HG03442 (cell line): ENCODE measurements around the gene AP1G2.
A peak's percentile ranks its signal among the peaks of the same experiment; 100 is the strongest.
"Not testable (repeated sequence)": the region's sequence is repeated elsewhere in the genome, so short reads cannot be mapped to it uniquely, and the experiment has no call there.

ENCODE experiments used
- ATAC-seq: cut with Tn5 transposase; IDR thresholded peaks from one replicate; pipeline ENCODE4 v1.9.1; 2021; ENCODE audit warnings: mild to moderate bottlenecking, moderate library complexity; ENCODE audit not compliant: unreplicated experiment

AP1G2 gene

DNA sequence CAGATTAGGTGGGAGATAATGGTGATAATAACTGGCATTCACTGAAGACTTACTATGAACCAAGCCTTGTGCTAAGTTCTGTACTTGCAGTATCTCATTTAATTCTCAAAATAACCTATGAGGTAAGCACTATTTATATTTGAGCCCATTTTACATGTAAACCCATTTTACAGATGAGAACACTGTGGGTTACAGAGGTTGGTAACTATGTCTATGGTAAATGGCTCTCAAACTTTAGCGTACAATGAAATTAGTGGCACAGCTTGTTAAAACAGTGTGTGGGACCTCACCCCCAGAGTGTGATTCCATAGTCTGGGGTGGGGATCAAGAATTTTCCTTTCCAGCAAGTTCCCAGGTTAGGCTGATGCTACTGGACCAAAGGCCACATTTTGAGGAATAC is 33.2 kb upstream of the AP1G2 start:
- ATAC-seq = no peak

DNA sequence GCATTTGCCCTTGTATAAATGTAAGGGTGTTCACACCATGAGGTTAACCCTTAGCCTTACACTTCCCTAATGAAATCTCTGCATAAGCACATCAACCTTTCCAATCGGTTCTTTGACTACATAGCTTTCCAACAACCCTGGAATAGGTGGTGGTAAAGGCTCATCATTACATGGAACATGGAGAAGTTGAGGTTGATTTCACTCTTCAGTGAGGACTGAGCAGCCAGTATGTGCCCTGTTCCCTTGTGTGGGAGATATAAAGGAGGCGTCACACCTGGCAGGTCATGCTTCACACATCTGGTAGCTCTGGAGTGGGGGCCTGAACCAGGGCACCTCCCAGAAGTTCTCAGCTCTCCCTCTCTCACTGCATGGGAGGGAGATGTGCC is 32.7 kb upstream of the AP1G2 start:
- no peak for ATAC-seq

DNA sequence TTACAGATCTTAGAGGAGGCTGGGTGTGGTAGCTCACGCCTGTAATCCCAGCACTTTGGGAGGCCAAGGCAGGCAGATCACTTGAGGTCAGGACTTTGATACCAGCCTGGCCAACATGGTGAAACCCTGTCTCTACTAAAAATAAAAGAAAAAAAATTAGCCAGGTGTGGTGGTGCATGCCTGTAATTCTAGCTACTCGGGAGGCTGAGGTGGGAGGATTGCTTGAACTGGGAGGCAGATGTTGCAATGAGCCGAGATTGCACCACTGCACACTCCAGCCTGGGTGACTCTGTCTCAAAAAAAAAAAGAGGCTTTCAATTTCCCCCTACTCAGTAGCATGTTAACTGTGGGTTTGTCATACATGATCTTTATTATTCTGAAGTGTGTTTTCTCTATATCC is 26.6 kb upstream of the AP1G2 start:
- ATAC-seq = not testable (repeated sequence)

DNA sequence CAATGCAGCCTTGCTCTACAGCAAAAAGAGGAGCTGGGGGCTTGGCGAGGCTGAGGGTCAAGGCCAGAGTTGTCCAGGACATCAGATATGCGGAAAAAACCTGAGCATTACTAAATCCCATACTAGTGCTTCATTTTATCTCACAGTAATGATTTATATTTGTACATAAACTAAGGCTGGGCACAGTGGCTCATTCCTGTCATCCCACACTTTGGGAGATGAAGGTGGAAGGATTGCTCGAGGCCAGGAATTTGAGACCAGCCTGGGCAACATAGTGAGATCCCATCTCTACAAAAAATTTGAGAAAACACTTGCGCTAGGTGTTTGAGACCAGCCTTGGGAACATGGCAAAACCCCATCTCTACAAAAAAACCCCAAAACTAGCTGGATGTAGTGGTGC is 22.6 kb upstream of the AP1G2 start:
- no peak for ATAC-seq

DNA sequence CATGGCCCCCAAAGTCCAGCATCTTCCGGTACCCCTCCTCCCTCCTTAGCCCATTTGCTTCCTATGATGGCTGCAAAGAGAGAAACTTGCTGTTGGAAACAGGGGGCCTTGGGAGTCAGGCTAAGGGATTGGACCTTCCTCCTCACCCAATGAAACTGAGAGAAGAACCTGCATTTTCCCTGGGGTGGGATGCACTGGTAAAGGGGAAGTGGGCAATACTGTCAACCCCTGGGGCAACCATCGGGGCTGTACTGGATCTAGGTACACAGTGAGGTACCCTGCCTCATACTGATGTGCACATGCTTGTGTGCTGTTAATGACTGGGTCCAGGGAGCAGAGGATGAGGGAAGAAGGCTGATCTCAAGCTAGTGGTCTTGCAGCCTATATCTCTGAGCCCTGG is 22.0 kb upstream of the AP1G2 start:
- ATAC-seq = no peak

DNA sequence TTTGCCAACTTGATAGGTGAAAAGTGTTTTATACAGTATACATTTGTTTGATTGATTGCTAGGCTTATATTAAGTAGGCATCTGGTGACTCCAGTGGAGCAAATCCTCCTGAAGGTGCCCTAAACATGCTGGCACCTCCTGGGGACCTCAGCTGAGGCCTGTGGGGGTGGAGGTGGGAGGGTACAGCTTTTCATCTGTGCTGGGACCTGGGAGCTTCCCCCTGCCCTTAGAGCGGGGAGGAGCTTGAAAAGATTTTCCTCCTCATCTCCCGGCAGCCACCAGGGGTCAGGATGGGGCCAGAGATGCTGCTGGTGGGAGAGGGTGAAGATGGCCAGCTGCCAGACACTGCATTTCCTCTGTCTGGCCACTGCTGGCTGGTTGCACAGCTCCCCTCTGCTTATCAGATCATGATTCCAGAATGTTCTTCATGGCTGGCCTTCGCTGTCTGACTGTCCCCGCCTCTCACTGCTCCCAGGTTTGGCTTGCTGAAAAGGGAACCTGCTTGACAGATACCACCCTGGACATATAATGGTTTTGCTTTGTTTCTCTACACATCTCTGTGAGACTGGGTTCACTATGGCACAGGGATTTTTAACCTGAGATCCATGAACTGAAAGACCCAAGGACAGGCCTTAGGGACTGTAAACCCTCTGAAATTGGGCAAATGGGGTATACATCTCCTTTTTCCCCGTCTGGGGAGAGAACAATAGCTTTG is 21.4 kb upstream of the AP1G2 start:
- ATAC-seq = peak; percentile 98

DNA sequence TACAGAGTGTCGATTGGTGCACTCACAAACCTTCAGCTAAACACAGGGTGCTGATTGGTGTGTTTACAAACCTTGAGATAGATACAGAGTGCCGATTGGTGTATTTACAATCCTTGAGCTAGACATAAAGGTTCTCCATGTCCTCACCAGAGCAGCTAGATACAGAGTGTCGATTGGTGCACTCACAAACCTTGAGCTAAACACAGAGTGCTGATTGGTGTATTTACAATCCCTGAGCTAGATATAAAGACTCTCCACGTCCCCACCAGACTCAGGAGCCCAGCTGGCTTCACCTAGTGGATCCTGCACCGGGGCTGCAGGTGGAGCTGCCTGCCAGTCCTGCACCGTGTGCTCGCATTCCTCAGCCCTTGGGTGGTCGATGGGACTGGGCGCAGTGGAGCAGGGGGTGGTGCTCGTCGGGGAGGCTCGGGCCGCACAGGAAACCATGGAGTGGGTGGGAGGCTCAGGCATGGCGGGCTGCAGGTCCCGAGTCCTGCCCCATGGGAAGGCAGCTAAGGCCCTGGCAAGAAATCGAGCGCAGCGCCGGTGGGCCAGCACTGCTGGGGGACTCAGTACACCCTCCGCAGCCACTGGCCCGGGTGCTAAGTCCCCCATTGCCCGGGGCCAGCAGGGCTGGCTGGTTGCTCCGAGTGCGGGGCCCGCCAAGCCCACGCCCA is 17.1 kb upstream of the AP1G2 start:
- ATAC-seq = not testable (repeated sequence)

DNA sequence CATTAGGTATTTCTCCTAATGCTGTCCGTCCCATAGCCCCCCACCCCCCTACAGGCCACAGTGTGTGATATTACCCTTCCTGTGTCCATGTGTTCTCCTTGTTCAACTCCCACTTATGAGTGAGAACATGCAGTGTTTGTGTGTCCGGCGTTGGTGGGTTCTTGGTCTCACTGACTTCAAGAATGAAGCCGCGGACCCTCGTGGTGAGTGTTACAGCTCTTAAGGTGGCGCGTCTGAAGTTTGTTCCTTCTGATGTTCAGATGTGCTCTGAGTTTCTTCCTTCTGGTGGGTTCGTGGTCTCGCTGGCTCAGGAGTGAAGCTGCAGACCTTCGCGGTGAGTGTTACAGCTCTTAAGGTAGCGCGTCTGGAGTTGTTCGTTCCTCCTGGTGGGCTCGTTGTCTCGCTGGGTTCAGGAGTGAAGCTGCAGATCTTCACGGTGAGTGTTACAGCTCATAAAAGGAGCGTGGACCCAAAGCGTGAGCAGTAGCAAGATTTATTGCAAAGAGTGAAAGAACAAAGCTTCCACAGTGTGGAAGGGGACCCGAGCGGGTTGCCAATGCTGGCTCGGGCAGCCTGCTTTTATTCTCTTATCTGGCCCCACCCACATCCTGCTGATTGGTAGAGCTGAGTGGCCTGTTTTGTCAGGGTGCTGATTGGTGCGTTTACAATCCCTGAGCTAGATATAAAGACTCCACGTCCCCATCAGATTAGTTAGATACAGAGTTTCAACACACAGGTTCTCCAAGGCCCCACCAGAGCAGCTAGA is 16.4 kb upstream of the AP1G2 start:
- not testable (repeated sequence) for ATAC-seq

DNA sequence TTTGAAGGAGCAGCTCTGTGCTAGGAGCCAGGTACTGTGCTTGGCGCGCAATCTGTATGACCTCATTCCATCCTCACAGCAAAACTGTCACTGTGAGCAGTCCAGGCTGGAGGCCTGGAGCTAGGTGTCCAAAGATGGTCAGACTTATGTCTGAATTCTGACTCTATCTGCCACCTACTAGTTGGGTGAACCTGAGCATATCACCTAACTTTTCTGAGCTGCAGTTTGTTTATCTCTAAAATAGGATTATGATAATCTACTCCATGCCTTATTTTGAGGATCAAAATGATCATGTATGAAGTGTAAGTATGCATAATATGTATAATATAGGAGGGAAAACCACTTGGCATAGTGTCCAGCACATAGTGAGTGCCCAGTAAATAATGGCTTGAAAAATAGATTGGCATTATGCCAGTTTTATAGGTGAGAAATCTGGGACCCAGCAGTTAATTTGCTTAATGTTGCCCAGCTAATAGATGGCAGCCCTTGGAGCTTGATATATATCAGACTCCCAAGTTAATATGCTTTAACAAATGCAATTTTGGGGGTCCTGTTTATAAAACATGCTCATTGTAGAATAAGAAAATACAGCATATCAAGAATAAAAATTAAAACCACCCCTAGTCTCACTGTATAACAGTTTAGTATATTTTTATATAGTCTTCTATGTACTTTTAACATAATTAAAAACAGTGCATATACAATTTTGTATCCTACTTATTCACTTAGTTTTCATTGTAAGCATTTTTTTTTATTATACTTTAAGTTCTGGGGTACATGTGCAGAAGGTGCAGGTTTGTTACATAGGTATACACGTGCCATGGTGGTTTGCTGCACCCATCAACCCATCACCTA is 15.5 kb upstream of the AP1G2 start:
- no peak for ATAC-seq

DNA sequence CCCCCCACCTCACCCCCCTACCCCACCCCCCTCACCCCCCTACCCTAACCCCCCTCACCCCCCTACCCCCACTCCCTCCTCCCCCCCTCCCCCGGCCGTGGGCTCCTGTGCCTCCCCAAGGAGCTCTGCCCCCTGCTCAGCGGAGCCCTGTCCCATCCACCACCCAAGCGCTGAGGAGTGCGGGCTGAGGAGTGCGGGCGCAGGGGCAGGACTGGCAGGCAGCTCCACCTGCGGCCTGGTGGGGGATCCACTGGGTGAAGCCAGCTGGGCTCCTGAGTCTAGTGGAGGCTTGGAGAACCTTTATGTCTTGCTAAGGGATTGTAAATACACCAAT is 13.3 kb upstream of the AP1G2 start:
- no peak for ATAC-seq

DNA sequence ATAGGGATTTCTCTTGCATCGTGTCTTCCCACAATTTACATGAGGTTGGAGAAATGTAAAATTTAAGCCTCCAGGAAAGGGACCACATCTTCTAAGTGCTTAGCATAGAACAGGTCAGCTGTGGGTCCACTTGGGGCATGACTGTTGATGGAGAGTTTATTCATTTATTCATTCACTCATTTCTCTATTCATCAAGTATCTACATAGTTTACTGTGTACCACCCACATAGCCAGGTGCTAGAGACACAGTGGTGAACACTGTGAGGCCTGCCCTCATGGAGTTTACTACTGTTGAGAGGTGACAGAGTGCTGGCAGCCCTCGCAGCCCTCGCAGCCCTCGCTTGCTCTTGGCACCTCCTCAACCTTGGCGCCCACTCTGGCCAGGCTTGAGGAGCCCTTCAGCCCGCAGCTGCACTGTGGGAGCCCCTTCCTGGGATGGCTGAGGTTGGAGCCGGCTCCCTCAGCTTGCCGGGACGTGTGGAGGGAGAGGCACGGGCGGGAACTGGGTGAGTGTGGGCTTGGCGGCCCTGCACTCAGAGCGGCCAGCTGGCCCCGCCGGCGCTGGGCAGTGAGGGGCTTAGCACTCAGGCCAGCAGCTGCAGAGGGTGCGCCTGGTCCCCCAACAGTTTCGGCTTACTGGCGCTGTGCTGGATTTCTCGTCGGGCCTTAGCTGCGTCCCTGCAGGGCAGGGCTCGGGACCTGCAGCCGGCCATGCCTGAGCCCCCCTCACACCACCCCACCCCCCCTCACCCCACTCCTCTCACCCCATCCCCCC is 12.7 kb upstream of the AP1G2 start:
- ATAC-seq = no peak

DNA sequence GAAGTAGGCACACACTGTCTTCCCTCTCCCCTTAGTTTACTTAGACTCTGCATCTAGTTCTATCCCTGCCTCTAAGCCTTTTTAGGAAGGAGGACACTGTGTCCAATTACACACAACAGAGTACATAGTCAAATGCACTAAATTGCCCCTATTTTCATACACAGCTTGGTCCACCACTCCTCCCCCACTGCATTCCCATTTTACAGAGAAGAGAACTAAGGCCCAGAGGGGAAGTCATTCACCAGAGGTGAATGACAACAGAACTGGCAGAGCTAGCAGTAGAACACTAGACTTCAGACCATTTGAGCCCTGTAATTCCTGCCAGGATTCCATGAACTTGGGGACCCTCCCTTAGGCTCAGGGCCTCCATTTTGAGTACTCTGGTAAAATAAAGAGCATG is 12.1 kb upstream of the AP1G2 start:
- ATAC-seq = no peak

DNA sequence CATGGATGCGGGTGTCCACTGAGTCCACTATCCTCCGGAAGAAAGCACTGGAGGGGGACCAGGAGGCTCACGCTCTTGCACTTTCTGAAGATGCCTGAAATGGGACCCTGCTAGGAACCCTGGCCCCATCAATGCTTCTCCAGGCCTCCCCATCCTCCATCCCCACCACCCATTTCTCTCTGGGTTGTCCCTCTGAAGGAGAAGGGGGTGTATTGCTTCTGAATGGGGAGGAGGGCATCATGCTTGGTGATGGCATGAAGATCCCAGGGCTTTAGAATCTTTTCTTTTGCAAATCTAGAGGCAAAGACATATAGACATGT is 11.7 kb upstream of the AP1G2 start:
- ATAC-seq = no peak

DNA sequence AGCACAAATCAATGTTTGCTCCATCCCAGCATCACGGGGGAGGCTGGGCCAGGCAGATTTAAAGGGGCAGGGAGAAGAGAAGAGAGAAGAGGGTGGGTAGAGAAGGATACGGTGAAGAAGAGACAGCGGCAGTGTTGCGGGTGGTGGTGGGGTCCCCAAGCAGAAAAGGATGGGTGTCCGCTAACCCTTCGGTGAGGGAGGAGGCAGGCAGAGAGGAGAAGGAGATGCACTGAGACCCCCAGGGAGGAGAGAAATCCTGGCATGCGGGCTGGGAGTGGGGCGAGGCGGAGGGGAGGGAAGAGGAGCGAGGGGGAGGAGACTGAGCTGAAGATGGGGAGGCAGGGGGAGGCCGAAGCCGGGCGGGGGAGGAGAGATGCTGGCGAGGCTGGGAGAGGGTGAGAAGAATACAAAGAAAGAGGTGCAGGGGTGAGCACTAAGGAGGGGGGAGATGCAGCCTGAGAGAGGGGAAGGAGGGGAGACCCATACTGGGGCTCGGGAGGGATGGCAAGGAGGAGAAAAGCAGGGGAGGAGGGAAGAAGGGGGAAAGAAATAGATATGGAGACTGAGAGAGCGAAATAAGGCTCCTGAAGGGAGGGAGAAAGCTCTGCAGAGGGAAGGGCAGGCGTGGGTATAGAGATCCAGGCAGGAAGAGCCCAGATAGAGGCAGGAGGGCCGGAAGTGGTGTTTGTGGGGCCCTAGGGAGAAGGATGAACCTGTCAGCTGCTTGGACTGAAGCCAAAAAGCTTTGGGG is 11.1 kb upstream of the AP1G2 start, which contains the start of gene JPH4:
TSS of gene JPH4 (minus strand) at position 231 of the 751 bp plus-strand sequence. CDS start 1,337 bp downstream, outside the sequence.
- ATAC-seq = no peak

DNA sequence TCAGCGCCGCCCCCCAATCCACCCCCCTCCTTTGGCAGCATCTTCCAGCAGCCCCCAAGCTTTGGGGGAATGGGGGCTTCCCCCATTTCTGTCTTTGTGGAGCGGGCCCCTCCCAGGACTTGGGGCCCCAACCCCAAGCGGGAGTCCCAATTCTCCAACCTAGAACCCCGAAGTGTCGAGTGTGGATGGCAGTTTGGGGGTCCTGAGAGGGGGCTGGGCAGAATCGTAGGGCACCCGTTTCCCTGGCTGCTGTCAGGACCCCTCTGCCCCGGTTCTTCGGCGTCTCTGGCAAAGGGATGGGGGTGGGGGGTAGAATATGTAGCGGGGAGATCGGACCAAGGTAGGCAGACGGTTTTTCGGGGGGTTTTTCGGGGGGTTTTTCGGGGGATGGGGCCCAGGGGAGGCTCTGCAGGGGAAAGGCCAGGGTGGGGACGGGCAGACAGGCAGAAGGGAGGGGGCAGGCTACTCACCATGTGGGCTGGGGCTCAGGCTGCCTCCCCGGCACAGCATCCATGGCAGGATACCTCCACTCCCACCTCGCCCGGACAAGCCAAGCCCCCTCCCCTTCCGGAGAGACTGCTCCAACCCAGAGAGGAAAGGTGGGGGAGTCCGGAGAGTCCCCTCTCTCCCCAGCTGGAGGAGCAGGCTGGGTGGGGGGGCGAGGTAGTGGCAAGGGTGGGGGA is 10.3 kb upstream of the AP1G2 start:
- no peak for ATAC-seq

DNA sequence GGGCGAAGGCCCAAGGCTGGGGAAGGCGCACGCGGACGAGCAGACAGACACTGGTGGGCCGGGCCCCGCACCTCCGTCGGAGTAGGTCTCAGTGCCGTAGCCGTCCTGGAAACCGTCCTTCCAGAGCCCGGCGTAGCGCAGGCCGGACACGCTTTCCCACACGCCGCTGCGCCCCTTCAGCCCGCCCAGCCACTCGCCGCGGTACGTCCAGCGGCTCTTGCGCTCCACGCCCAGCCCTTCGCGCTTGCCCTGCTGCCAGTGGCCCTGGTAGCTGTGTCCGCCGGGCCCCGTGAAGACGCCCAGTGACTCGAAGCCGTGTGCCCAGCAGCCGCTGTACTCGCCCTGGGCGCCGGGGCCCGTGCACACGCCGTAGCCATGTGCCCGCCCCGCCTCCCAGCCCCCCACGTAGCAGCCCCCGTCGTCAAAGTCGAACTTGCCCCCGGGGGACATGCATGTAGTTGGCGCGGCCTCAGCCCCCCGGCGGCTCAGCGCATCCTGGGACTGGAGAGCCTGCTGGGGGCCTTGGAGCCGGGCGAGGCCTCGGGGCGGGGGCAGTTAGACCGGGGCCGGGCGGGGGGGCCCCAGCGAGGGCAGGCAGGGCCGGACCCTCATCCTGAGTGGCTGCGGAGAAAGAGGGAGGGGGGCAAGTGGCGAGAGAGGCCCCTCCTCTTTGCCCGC is 9.6 kb upstream of the AP1G2 start:
- ATAC-seq = no peak

DNA sequence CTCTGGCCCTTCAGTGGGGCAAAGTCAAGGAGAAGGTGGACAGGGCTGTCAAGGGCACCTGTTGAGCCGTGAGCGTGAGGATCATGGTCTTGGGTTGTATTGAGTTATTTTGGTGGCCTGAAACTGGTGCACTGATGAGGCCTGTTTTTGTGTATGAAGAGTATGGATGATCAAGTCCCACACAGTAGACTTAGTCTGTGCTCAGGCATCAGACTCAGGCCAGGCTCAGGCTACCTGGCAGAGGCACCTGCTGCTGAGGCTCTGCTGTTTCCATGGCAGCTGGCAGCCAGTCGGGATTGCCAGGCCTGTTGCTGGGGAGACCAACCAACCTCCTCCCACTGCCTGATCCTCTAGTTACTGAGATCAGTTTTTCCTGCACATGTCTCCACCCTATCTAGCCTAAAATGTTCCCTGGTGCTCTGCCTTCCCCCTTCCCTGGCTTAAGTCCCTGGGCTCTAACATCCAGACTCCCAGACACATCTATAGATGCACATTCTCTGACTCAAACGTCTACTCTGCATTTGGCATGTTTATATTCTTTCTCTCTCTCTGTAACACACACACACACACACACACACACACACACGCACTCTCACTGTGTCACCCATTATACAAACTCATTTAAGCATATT is 5.9 kb upstream of the AP1G2 start:
- ATAC-seq = no peak

DNA sequence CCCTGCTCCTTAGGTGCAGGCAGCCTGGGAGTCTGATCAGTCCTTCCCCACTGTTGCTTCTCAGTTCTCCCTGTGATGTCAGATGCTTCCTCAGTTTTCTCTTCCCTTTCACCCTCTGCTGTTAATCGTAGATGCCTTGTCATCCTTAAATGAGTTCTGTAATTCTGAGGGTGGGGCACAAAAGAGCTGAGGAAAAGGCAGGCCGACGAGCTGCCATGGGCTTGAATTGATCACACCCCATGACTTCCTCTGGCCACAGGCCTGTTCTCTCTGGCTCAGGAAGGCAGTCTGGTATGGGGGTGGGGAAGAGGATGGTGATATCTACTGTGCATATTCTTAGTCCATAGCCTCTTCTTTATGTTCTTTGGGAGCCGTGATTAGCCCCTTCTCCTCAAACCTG is 5.2 kb upstream of the AP1G2 start:
- no peak for ATAC-seq
